ENCODE measurements around the gene CASP10.
"Not testable (repeated sequence)": the region's sequence is repeated elsewhere in the genome, so short reads cannot be mapped to it uniquely, and the experiment has no call there.

CASP10 gene

DNA sequence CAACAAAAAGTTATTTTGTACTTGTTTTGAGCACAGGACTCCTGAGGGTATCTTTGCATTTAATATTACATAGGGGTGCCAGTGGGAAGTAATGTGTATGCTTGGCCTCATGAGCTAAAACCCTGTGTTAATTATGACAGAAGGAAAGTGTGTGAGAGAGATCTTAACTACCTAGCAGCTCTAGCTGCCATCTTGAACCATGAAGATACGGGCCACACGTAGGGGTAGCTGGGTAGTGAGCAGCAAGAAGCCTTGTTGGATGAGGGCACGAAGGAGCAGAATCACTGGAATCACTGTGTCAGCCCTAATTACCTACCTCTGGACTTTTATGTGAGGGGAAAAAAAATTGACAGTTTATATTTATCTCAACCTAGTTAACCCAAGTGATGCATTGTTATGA lies 15.4 kb upstream of the CASP10 start:
- TF ChIP-seq, protein P1, sequence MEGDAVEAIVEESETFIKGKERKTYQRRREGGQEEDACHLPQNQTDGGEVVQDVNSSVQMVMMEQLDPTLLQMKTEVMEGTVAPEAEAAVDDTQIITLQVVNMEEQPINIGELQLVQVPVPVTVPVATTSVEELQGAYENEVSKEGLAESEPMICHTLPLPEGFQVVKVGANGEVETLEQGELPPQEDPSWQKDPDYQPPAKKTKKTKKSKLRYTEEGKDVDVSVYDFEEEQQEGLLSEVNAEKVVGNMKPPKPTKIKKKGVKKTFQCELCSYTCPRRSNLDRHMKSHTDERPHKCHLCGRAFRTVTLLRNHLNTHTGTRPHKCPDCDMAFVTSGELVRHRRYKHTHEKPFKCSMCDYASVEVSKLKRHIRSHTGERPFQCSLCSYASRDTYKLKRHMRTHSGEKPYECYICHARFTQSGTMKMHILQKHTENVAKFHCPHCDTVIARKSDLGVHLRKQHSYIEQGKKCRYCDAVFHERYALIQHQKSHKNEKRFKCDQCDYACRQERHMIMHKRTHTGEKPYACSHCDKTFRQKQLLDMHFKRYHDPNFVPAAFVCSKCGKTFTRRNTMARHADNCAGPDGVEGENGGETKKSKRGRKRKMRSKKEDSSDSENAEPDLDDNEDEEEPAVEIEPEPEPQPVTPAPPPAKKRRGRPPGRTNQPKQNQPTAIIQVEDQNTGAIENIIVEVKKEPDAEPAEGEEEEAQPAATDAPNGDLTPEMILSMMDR (IDR thresholded peaks at IDR 0.05; ENCODE audit: insufficient read depth, low read length, poor library complexity, severe bottlenecking): no peak
- H3K27me3 ChIP-seq (replicated peaks; ENCODE audit: control insufficient read depth, insufficient read depth, low read length): no peaks in the 10 kb centered on the region
- DNase-seq (ENCODE audit: extremely low read depth, insufficient read length): no peak
- H3K36me3 ChIP-seq (ENCODE audit: control insufficient read depth, insufficient read depth, low read length): peaks cover 17% of the 10 kb centered on the region
- no peak overlapping the region for H3K4me3 ChIP-seq (replicated peaks; ENCODE audit: low read depth, low read length)

DNA sequence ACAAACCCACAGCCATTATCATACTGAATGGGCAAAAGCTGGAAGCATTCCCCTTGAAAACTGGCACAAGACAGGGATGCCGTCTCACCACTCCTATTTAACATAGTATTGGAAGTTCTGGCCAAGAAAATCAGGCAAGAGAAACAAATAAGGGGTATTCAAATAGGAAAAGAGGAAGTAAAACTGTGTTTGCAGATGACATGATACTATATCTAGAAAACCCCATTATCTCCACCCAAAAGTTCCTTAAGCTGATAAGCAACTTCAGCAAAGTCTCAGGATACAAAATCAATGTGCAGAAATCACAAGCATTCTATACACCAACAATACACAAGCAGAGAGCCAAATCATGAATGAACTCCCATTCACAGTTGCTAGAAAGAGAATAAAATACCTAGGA lies 14.4 kb upstream of the CASP10 start:
- H3K36me3 ChIP-seq (ENCODE audit: control insufficient read depth, insufficient read depth, low read length): peaks cover 12% of the 10 kb centered on the region
- H3K27me3 ChIP-seq (replicated peaks; ENCODE audit: control insufficient read depth, insufficient read depth, low read length); DNase-seq (ENCODE audit: extremely low read depth, insufficient read length); H3K4me3 ChIP-seq (replicated peaks; ENCODE audit: low read depth, low read length): not testable (repeated sequence)

DNA sequence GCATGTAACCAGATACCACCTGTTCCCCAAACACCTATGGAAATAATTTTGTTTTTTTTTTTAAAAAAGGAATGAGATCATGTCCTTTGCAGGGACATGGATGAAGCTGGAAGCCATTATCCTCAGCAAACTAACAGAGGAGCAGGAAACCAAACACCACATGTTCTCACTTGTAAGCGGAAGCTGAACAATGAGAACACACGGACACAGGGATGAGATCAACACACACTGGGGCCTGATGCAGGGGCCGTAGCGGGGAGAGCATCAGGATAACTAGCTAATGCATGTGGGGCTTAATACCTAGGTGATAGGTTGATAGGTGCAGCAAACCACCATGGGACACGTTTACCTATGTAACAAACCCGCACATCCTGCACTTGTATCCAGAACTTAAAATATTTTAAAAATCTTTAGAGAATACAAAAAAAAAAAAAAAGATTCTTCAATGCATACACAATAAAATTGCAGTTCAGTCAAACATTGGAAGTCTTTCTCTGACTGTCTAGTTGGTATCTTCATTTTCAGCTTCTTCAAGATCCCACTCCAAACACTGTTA lies 11.6 kb upstream of the CASP10 start:
- TF ChIP-seq, protein P1 (IDR thresholded peaks at IDR 0.05; ENCODE audit: insufficient read depth, low read length, poor library complexity, severe bottlenecking): no peak
- DNase-seq (ENCODE audit: extremely low read depth, insufficient read length): no peak
- Histone ChIP-seq H3K27me3 (replicated peaks; ENCODE audit: control insufficient read depth, insufficient read depth, low read length) (no peaks in the 10 kb centered on the region), H3K4me3 (replicated peaks; ENCODE audit: low read depth, low read length) (no peak overlapping the region), H3K36me3 (ENCODE audit: control insufficient read depth, insufficient read depth, low read length) (no peaks in the 10 kb centered on the region)

DNA sequence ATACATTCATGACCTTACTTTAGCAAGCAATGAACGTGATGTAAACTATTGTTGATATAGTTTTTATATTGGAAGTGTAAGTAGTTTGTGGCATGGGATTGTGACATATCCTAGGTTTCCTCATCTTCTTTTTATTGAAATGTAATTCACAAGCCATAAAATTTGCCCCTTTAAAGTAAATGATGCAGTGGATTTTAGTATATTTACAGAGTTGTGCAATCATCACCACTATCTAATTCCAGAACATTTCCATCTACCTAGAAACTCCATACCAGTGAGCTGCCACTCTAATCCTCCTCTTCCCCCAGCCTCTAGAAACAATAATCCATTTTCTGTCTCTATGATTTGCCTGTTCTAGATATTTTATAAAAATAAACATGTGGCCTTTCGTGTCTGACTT lies 10.7 kb upstream of the CASP10 start:
- Histone ChIP-seq H3K36me3 (ENCODE audit: control insufficient read depth, insufficient read depth, low read length) (no peaks in the 10 kb centered on the region), H3K4me3 (replicated peaks; ENCODE audit: low read depth, low read length) (no peak overlapping the region), H3K27me3 (replicated peaks; ENCODE audit: control insufficient read depth, insufficient read depth, low read length) (no peaks in the 10 kb centered on the region)
- TF ChIP-seq, protein P1 (IDR thresholded peaks at IDR 0.05; ENCODE audit: insufficient read depth, low read length, poor library complexity, severe bottlenecking): no peak
- DNase-seq (ENCODE audit: extremely low read depth, insufficient read length): no peak

DNA sequence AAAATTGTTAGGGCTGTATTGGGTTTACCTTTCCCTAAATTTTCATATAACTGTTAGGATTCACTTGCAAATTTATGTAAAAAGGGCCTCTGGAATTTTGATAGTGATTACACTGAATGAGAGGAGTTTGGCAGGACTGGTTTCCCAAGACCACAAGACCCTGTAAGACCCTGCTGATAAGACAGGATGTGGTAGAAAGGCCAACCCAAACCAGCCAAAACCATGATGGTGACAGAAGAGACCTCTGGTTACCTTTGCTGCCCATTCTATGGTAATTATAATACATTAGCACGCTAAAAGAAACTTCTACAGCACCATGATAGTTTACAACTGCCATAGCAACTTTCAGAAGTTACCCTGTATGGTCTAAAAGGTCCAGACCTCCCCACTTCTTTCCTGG lies 8.3 kb upstream of the CASP10 start:
- H3K27me3 ChIP-seq (replicated peaks; ENCODE audit: control insufficient read depth, insufficient read depth, low read length): no peaks in the 10 kb centered on the region
- DNase-seq (ENCODE audit: extremely low read depth, insufficient read length): no peak
- H3K4me3 ChIP-seq (replicated peaks; ENCODE audit: low read depth, low read length): no peak overlapping the region
- no peaks in the 10 kb centered on the region for H3K36me3 ChIP-seq (ENCODE audit: control insufficient read depth, insufficient read depth, low read length)
- TF ChIP-seq, protein P1 (IDR thresholded peaks at IDR 0.05; ENCODE audit: insufficient read depth, low read length, poor library complexity, severe bottlenecking): no peak

DNA sequence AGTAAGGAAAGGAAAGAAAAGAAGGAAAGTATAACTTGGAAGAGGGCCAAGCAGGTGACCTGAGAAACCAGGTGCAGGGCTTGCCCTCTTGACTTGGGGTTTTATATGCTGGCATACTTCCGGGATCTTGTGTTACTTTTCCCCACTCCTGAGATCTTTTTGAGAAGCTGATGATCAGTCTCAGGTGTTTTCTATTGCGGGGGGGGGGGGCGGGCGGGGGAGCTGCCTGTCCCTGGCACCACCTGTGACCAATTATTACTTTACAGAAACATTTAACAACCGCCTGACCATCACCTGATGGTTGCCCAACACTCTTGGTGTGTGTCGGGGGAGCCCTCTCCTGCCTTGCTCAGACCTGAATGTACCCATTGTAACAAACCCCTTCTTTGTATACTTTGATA lies 6.9 kb upstream of the CASP10 start:
- TF ChIP-seq, protein P1 (IDR thresholded peaks at IDR 0.05; ENCODE audit: insufficient read depth, low read length, poor library complexity, severe bottlenecking): no peak
- no peak overlapping the region for H3K4me3 ChIP-seq (replicated peaks; ENCODE audit: low read depth, low read length)
- no peak for DNase-seq (ENCODE audit: extremely low read depth, insufficient read length)
- H3K27me3 ChIP-seq (replicated peaks; ENCODE audit: control insufficient read depth, insufficient read depth, low read length): no peaks in the 10 kb centered on the region
- no peaks in the 10 kb centered on the region for H3K36me3 ChIP-seq (ENCODE audit: control insufficient read depth, insufficient read depth, low read length)

All from GM06990 (cell line).